Neural cell (in vitro differentiated cells): Measurements from ENCODE around the gene IMPA2. TPM values are rescaled to one million over a fixed set of nuclear protein-coding genes. Genes with fewer than 3 reads are reported as not detected.

Experiments
- H2AFZ ChIP-seq: fragments of 200-600, 300-800 bp; sonication (generic), shearing (Covaris generic); 2 replicates; pipeline ENCODE4 v1.6.0; 2014; ENCODE audit warnings: low read depth, mild to moderate bottlenecking, antibody characterized with exemption, low read length, moderate library complexity
- H3F3A ChIP-seq: fragments of 200-600 bp; shearing (Covaris generic); 2 replicates; pipeline ENCODE4 v1.6.1; 2016; ENCODE audit warnings: mild to moderate bottlenecking, moderate library complexity, mixed read lengths, antibody characterized with exemption, low read length; ENCODE audit not compliant: insufficient read depth, poor library complexity, severe bottlenecking
- H3K27ac ChIP-seq: fragments of 200-600, 300-800 bp; sonication (generic), shearing (Covaris generic); 2 replicates; pipeline ENCODE4 v1.5.1; 2014; ENCODE audit warnings: mild to moderate bottlenecking, low read length, moderate library complexity
- H3K27me3 ChIP-seq: fragments of 300-800, 200-600 bp; sonication (generic), shearing (Covaris generic); 2 replicates; pipeline ENCODE4 v1.6.0; 2014; ENCODE audit warnings: mild to moderate bottlenecking, low read depth, low read length, moderate library complexity; ENCODE audit not compliant: insufficient read depth
- H3K36me3 ChIP-seq: fragments of 300-800, 200-600 bp; sonication (generic), shearing (Covaris generic); 2 replicates; pipeline ENCODE4 v1.5.1; 2014; ENCODE audit warnings: mild to moderate bottlenecking, antibody characterized with exemption, low read length, moderate library complexity; ENCODE audit not compliant: insufficient read depth
- H3K4me2 ChIP-seq: fragments of 300-800, 200-600 bp; sonication (generic), shearing (Covaris generic); 2 replicates; pipeline ENCODE4 v1.6.0; 2014; ENCODE audit warnings: mild to moderate bottlenecking, low read length
- H3K4me3 ChIP-seq: fragments of 300-800, 200-600 bp; sonication (generic), shearing (Covaris generic); 2 replicates; pipeline ENCODE4 v1.5.1; 2014; ENCODE audit warnings: mild to moderate bottlenecking, low read length, moderate library complexity
- H3K79me2 ChIP-seq: fragments of 200-600 bp; shearing (Covaris generic); replicated peaks from 2 replicates; pipeline ENCODE4 v1.6.0; 2014; ENCODE audit warnings: mild to moderate bottlenecking, low read length, moderate library complexity; ENCODE audit not compliant: insufficient read depth
- H3K9ac ChIP-seq: fragments of 300-800, 200-600 bp; sonication (generic), shearing (Covaris generic); 2 replicates; pipeline ENCODE4 v1.6.1; 2016; ENCODE audit warnings: mild to moderate bottlenecking, low read length, mixed read lengths
- H3K9me2 ChIP-seq: fragments of 200-600 bp; shearing (Covaris generic); 2 replicates; pipeline ENCODE4 v1.6.1; 2016; ENCODE audit warnings: mild to moderate bottlenecking, low read length, mixed read lengths; ENCODE audit not compliant: insufficient read depth
- H3K9me3 ChIP-seq: fragments of 200-600, 300-800 bp; sonication (generic), shearing (Covaris generic); 2 replicates; pipeline ENCODE4 v1.6.1; 2016; ENCODE audit warnings: mild to moderate bottlenecking, mixed run types, low read length, moderate library complexity, mixed read lengths
- H4K20me1 ChIP-seq: fragments of 200-600 bp; shearing (Covaris generic); 2 replicates; pipeline ENCODE4 v1.6.1; 2016; ENCODE audit warnings: mild to moderate bottlenecking, mixed run types; ENCODE audit not compliant: insufficient read depth
- EP300 ChIP-seq: fragments of 450-650 bp; conservative IDR thresholded peaks from 2 replicates; pipeline ENCODE4 v1.6.1; 2014; ENCODE audit warnings: antibody characterized with exemption, mild to moderate bottlenecking, moderate library complexity; ENCODE audit not compliant: poor library complexity, severe bottlenecking
- EZH2 ChIP-seq: fragments of 200-600, 300-800 bp; shearing (Covaris generic), sonication (generic); IDR thresholded peaks from 2 replicates; pipeline ENCODE4 v1.6.1; 2014; ENCODE audit warnings: antibody characterized with exemption, low read length, borderline replicate concordance, mild to moderate bottlenecking; ENCODE audit not compliant: insufficient read depth, poor library complexity, severe bottlenecking
- MXI1 ChIP-seq: fragments of 450-650 bp; conservative IDR thresholded peaks from 2 replicates; pipeline ENCODE4 v1.6.1; 2014; ENCODE audit warnings: antibody characterized with exemption, mild to moderate bottlenecking; ENCODE audit not compliant: poor library complexity, severe bottlenecking
- POLR2AphosphoS5 ChIP-seq: IDR thresholded peaks from 2 replicates; pipeline ENCODE4 v1.6.1; 2012
- RAD21 ChIP-seq: fragments of 450-650 bp; conservative IDR thresholded peaks from 2 replicates; pipeline ENCODE4 v1.6.1; 2014; ENCODE audit warnings: antibody characterized with exemption, mild to moderate bottlenecking, moderate library complexity
- SMC3 ChIP-seq: fragments of 450-650 bp; conservative IDR thresholded peaks from 2 replicates; pipeline ENCODE4 v1.6.1; 2014; ENCODE audit warnings: antibody characterized with exemption, mild to moderate bottlenecking, moderate library complexity; ENCODE audit not compliant: poor library complexity
- TAF1 ChIP-seq: IDR thresholded peaks from 2 replicates; pipeline ENCODE4 v1.6.1; 2012; ENCODE audit warnings: low read depth
- polyA plus RNA-seq: library from polyadenylated mRNA; depleted of rRNA; stranded (reverse); fragments of >200 nt; gene quantifications from 2 replicates; pipeline ENCODE4 v1.2.3, GENCODE V29; 2014
- TF ChIP-seq, protein P1 (sequence below): fragments of 450-650 bp; IDR thresholded peaks from 2 replicates; pipeline ENCODE4 v1.5.1; 2014; ENCODE audit warnings: antibody characterized with exemption, mild to moderate bottlenecking, moderate library complexity; ENCODE audit not compliant: poor library complexity, severe bottlenecking
- TF ChIP-seq, protein P2 (sequence below): IDR thresholded peaks from 2 replicates; pipeline ENCODE4 v1.6.1; 2012; ENCODE audit warnings: borderline replicate concordance

Gene IMPA2
- polyA plus RNA-seq, 1 donor from 2014 or later = 2.7 TPM

DNA sequence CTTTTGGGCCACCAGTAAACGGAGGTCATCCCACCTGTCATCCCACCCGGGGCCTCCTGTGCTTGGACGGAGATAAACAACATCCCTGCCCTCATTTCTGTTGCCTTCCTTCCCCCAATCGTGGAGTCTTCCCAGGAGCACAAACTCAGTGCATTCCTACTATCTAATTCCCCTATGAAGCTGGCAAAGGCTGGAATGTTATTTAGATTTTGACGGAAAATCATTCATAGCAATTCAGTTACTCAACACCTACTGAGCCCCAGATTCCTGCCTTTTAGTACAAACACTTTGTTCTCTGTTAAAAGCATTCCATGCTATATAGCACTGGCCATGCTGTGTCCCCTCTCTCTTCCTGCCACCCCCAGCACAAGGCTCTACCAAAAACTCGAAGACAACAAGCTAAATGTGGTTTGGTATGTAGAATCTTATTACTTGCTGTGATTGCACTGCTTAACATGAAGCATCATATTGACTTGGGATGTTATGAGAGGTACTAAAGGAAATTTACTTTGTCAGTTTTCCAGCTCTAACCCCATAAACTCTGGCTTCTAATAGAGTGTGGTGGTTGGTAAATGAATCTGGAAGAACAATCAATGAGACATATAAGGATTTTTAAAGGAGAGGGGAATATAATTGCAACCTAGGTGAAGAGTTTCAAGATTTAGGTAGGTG, 32.3 kb upstream of the IMPA2 start:
- H3K9ac ChIP-seq = no peak overlapping the region
- H4K20me1 ChIP-seq = no peaks in the 10 kb centered on the region
- no peak overlapping the region for H2AFZ ChIP-seq
- H3K27me3 ChIP-seq = peaks cover 2% of the 10 kb centered on the region
- H3K9me2 ChIP-seq = no peaks in the 10 kb centered on the region
- H3K9me3 ChIP-seq = no peaks in the 10 kb centered on the region
- H3F3A ChIP-seq = no peaks in the 10 kb centered on the region
- no peak overlapping the region for H3K4me2 ChIP-seq
- no peak overlapping the region for H3K27ac ChIP-seq
- TF ChIP-seq TAF1 (no peak), SMC3 (no peak), RAD21 (no peak), EP300 (no peak), POLR2AphosphoS5 (no peak), EZH2 (no peak), MXI1 (no peak)
- TF ChIP-seq, protein P1, sequence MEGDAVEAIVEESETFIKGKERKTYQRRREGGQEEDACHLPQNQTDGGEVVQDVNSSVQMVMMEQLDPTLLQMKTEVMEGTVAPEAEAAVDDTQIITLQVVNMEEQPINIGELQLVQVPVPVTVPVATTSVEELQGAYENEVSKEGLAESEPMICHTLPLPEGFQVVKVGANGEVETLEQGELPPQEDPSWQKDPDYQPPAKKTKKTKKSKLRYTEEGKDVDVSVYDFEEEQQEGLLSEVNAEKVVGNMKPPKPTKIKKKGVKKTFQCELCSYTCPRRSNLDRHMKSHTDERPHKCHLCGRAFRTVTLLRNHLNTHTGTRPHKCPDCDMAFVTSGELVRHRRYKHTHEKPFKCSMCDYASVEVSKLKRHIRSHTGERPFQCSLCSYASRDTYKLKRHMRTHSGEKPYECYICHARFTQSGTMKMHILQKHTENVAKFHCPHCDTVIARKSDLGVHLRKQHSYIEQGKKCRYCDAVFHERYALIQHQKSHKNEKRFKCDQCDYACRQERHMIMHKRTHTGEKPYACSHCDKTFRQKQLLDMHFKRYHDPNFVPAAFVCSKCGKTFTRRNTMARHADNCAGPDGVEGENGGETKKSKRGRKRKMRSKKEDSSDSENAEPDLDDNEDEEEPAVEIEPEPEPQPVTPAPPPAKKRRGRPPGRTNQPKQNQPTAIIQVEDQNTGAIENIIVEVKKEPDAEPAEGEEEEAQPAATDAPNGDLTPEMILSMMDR = no peak
- TF ChIP-seq, protein P2, sequence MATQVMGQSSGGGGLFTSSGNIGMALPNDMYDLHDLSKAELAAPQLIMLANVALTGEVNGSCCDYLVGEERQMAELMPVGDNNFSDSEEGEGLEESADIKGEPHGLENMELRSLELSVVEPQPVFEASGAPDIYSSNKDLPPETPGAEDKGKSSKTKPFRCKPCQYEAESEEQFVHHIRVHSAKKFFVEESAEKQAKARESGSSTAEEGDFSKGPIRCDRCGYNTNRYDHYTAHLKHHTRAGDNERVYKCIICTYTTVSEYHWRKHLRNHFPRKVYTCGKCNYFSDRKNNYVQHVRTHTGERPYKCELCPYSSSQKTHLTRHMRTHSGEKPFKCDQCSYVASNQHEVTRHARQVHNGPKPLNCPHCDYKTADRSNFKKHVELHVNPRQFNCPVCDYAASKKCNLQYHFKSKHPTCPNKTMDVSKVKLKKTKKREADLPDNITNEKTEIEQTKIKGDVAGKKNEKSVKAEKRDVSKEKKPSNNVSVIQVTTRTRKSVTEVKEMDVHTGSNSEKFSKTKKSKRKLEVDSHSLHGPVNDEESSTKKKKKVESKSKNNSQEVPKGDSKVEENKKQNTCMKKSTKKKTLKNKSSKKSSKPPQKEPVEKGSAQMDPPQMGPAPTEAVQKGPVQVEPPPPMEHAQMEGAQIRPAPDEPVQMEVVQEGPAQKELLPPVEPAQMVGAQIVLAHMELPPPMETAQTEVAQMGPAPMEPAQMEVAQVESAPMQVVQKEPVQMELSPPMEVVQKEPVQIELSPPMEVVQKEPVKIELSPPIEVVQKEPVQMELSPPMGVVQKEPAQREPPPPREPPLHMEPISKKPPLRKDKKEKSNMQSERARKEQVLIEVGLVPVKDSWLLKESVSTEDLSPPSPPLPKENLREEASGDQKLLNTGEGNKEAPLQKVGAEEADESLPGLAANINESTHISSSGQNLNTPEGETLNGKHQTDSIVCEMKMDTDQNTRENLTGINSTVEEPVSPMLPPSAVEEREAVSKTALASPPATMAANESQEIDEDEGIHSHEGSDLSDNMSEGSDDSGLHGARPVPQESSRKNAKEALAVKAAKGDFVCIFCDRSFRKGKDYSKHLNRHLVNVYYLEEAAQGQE = no peak
- no peaks in the 10 kb centered on the region for H3K36me3 ChIP-seq
- H3K79me2 ChIP-seq = no peaks in the 10 kb centered on the region
- no peak overlapping the region for H3K4me3 ChIP-seq

DNA sequence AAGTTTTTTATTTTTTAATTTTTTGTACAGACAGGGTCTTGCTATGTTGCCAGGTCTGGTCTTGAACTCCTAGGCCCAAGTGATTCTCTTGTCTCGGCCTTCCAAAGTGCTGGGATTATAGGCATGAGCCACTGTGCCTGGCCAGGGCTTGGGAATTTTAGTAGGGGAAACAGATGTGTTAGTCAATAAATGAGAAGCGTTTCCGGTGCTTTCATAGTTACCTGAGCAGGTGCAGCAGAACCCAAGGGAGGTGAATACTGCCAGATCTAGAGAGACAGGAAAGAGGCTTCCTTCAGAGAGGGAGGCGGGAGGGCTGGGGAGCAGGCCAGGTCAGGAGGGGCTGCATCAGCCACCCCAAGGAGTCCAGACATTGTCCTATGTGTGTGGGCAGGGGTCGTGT, 30.5 kb upstream of the IMPA2 start:
- Histone ChIP-seq H3F3A (no peaks in the 10 kb centered on the region), H3K36me3 (no peaks in the 10 kb centered on the region), H4K20me1 (no peaks in the 10 kb centered on the region), H3K9me3 (no peaks in the 10 kb centered on the region), H3K9me2 (no peaks in the 10 kb centered on the region), H3K27me3 (peaks cover 2% of the 10 kb centered on the region), H2AFZ (no peak overlapping the region), H3K4me3 (no peak overlapping the region), H3K27ac (no peak overlapping the region), H3K4me2 (no peak overlapping the region), H3K79me2 (no peaks in the 10 kb centered on the region), H3K9ac (no peak overlapping the region)
- TF ChIP-seq EZH2 (no peak), SMC3 (no peak), TAF1 (no peak), POLR2AphosphoS5 (no peak)
- TF ChIP-seq, protein P1 = no peak
- TF ChIP-seq, protein P2 = no peak
